Breast epithelium (tissue), 3 donors: Measurements from ENCODE around the gene DAND5.

Experiments used
- POLR2A ChIP-seq: fragments of 450-650 bp; IDR thresholded peaks from one replicate; pipeline ENCODE4 v1.6.1; 2016; ENCODE audit warnings: antibody characterized with exemption, mild to moderate bottlenecking, moderate library complexity
- TF ChIP-seq, protein P1 (sequence below), 3 donors: fragments of 450-650 bp; IDR thresholded peaks; one replicate each; pipeline ENCODE4 v1.5.1; 2016 to 2017; ENCODE audit warnings: antibody characterized with exemption in 3 of 3, mild to moderate bottlenecking in 3 of 3, moderate library complexity in 3 of 3

DNA sequence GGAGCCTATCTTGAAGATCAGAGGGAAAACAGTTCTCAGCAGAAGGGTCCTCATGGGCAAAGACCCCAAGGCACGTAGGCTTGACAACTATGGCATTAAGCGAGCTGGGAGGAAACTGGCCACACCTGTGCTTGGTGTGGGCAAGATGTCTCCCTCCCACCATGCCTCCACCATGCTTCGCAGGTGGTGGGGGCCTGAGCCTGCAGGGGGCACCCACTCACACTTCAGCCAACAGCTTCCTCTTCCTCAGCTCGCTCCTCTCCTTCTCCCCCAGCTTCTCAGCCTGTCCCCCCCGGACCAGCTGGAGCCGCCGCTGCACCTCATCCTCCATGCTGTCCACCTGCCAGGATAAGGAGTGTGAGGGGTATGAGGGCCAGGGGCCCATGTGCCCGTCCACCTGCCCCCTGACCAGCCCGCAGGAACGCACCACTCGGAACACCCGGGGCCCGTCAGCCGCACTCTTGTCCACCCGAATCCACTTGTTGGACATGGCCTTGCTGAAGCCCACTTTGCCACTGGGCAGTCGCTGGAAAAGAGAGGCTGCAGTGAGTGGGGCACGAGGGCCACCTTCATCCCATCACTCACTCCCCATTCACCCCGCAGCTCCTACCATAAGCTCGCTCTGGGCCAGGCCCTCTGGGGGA, 39.3 kb upstream of the DAND5 start:
- no peak for TF ChIP-seq POLR2A
- TF ChIP-seq, protein P1, sequence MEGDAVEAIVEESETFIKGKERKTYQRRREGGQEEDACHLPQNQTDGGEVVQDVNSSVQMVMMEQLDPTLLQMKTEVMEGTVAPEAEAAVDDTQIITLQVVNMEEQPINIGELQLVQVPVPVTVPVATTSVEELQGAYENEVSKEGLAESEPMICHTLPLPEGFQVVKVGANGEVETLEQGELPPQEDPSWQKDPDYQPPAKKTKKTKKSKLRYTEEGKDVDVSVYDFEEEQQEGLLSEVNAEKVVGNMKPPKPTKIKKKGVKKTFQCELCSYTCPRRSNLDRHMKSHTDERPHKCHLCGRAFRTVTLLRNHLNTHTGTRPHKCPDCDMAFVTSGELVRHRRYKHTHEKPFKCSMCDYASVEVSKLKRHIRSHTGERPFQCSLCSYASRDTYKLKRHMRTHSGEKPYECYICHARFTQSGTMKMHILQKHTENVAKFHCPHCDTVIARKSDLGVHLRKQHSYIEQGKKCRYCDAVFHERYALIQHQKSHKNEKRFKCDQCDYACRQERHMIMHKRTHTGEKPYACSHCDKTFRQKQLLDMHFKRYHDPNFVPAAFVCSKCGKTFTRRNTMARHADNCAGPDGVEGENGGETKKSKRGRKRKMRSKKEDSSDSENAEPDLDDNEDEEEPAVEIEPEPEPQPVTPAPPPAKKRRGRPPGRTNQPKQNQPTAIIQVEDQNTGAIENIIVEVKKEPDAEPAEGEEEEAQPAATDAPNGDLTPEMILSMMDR (IDR thresholded peaks at IDR 0.05) = no peak
